DMS79 (cell line): ENCODE results near the gene PDS5B.
"Not testable (repeated sequence)": the region's sequence is repeated elsewhere in the genome, so short reads cannot be mapped to it uniquely, and the experiment has no call there.

Experiments used
- DNase-seq: peaks from one replicate; lab custom pipeline; 2025; lab: John Stamatoyannopoulos, UW

Gene PDS5B

DNA sequence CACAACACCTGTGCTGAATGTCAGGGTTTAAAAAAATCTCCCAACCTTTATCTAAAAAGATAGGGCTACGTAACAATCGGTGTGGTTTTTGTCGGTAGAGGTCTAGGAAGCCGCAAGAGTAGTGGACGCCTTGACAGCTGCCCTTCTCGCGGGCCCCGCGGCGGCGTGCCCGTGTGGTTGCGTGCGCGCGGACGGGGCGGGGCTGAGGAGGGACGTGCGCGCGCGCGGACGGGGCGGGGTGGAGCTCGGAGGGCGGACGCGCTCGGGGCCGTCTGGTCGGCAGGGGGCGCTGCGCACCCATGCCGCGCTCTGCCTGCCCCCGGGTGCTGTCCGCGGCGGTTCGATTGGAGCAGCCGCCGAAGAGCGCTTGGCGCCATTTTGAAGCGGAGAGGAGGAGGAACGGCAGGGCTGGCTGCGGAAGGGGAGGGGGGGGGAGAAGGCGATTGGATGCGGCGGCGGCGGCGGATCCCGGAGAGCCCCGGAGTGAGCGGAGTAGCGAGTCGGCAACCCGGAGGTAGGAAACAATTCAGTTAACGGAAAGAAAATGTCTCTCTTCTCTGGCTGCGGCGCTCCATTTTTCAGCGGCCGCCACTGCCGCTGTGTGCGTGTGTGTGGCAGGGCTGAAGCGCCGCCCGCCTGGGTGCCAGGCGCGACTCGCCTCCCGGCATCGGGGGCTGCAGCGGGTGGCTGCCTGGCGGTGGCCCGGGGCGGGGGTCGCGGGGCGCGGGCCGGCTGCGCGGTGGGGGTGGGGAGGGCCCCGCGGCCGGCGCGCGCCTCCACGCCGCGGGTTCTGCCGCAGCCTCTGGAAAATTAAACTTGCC lies at the start of gene PDS5B:
Gene PDS5B (plus strand): TSS at position 373 of the 821 bp plus-strand sequence. CDS start 62,321 bp downstream, outside the sequence.
- peak; percentile 71 for DNase-seq

GRCh38 chr13:32537580-32538142 lies 48.6 kb upstream of the PDS5B start:
- DNase-seq: no peak

DNA sequence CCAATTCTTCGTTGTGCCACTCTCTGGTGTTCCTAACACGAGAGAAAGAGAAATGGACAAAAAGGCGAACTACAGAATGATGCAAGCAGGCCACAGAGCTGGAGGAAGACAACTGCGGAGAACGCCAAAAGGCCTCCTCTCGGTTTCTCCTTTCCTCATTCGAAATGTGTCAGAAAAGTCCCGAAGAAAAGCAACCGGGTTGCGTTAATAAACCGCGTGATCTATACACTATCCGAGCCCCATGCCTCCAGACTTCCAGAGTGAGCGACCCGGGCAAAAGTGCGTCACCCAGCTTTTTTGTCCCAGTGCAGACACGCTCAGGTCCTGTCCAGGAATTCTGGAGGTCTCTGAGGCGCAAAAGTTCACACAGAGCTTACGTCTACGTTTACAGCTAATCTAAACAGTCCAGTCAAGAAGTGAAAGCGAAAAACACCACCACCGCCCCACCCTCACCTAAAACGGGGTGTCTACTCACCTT lies 48.1 kb upstream of the PDS5B start:
- DNase-seq: no peak

GRCh38 chr13:32538621-32539246 lies 47.5 kb upstream of the PDS5B start, which contains the start of gene N4BP2L2:
N4BP2L2 (minus strand) TSS chr13:32538795; CDS start chr13:32537027, 1,768 bp downstream.
- peak; percentile 92 for DNase-seq

DNA sequence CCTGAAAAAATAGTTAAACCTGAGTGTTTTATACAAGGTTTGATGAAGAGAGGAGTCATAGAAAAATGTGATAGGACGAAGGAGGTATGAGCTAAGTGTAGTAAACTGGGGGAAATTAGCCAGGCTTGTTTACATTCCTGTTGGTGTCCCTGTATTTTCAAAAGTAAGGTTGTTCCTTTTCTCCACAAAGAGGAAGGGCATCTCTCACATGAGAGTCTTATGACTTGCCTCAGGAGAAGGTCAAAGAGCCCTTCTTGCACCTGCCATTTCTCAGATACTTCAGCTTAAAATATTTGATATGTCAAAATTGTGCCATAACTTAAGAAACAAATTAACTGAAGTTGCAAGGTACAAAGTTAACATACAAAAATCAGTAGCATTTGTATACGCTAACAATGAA lies 44.0 kb upstream of the PDS5B start:
- no peak for DNase-seq

- no peak for DNase-seq
These were observed 41.2 kb upstream of the PDS5B start for GRCh38 chr13:32545083-32545482.

DNA sequence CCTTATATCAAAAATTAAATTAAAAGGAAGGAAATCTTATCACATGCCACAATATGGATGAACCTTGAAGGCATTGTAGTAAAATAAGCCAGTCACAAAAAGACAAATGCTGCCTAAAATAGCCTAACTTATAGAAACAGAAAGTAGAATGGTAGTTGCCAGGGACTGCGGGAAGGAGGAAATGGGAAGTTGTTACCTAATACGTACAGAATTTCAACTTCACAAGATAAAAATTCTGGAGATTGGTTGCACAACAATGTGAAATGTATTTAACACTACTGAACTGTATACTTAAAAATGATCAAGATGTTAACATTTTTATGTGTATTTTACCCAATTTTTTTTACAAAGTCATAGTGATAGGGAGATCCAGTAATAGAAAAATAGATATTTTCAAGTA lies 37.4 kb upstream of the PDS5B start:
- DNase-seq: no peak

GRCh38 chr13:32549788-32550187 lies 36.5 kb upstream of the PDS5B start:
- DNase-seq: no peak

GRCh38 chr13:32553720-32554119 lies 32.5 kb upstream of the PDS5B start:
- DNase-seq: no peak

GRCh38 chr13:32555613-32556012 lies 30.6 kb upstream of the PDS5B start:
- no peak for DNase-seq

DNA sequence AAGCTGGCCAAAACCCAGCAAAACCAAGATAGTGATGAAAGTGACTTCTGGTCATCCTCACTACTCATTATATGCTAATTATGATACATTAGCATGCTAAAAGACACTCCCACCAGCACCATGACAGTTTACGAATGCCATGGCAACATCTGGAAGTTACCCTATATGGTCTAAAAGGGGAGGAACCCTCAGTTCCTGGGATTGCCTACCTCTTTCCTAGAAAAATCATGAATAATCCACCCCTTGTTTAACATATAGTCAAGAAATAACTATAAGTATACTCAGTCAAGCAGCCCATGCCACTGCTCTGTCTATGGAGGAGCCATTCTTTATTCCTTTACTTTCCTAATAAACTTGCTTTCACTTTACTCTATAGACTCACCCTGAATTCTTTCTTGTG lies 25.4 kb upstream of the PDS5B start:
- DNase-seq: not testable (repeated sequence)

- not testable (repeated sequence) for DNase-seq
These were observed 10.6 kb upstream of the PDS5B start for GRCh38 chr13:32575687-32576086.

- no peak for DNase-seq
These were observed 9.2 kb upstream of the PDS5B start for GRCh38 chr13:32577032-32577431.

GRCh38 chr13:32581177-32581786 lies 5.0 kb upstream of the PDS5B start:
- no peak for DNase-seq

- no peak for DNase-seq
These were observed 4.0 kb upstream of the PDS5B start for GRCh38 chr13:32582281-32582680.

DNA sequence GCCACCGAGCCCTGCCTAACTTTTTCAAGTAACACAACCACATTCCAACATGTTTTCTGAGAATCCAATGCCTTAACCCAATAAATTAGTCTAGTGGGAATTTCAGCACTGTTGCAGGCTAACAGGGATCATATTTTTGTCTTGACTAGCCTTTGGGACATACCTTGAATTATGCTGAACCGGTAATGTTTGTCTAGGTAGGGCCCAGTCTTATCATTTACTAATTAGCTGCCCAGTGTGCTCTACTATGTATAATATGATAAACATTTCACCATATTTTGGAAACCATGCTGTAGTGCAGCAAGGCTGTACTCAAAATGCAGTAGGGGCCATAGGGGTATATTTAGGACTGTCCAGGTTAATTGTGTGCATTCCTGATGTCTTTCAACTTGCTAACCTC lies 3.3 kb upstream of the PDS5B start:
- no peak for DNase-seq

DNA sequence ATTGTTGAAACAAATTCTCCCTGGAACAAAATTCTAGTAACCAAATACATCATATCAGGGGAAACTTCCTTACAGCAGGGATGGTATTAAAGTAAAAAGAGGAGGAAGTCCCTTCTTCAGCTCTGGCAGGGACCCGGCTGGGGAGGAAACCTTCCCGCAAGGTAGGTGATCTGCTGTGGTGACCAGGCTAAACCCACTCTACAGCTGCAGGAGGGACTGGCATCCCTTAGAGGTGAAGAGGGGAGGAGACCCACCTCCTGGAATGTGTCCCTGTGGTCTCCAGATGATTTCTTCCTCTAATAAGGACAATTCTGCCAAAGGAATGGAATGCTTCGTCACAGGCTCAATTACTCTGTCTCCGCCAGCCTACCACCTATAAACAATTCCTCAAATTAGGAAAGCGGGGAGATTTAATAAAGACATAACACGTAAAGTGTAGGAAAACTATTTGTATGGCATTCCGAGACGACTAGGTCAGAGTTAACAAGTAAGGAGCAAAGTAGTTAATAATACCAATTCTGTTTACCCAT lies 637 bp upstream of the PDS5B start:
- DNase-seq: no peak

GRCh38 chr13:32587011-32587810 lies 959 bp downstream of the PDS5B start:
- no peak for DNase-seq

GRCh38 chr13:32587811-32588170 lies 1.5 kb downstream of the PDS5B start:
- no peak for DNase-seq

- DNase-seq: no peak
These were observed 2.5 kb downstream of the PDS5B start for GRCh38 chr13:32588736-32589135.

DNA sequence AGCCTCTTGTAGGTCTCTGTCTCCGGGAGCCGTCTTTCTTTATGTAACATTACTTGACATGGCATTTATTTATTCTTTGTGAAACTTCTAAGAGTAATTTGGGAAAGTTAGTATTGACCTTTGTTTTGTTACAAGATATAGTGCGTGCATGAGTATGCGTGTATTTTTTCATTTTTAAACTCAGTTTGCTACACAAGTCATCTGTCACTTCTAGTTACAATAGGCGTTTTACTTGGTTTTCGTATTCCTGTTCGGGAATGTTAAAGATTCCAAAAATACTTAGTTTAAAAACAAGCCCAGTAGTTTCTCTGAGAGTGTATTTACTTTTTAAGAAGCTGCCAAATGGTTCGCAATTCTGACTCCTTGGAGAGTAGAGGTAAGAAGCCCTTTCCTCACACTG lies 3.2 kb downstream of the PDS5B start:
- no peak for DNase-seq
